Effector CD4-positive, alpha-beta T cell (primary cell): Measurements from ENCODE around the gene TRIO.
"Not testable (repeated sequence)": the region's sequence is repeated elsewhere in the genome, so short reads cannot be mapped to it uniquely, and the experiment has no call there.

Experiments
- DNase-seq: peaks from one replicate; pipeline ENCODE4 v3.0.0-alpha.2; 2020

Gene TRIO

DNA sequence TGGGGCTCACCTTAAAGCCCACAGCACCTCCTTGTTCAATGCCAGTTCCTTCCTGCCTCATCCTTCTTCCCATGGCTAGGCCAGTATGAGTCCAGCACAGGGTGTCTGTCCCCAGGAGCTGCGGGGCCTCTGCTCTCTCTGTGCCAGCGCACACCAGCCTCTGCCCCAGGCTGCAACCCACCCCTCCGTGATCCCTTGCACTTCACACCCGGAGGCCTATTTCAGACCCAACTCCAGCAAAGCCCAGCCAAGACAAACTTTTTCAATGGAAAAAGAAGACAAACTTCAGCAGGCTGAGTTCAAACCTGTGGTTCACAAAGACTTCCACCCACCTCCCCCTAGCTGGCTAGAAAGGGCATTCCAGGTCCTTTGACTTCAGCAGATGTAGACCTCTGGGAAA, 382.3 kb downstream of the TRIO start:
- no peak for DNase-seq

GRCh38 chr5:14526493-14526892, 383.4 kb downstream of the TRIO start:
- DNase-seq = no peak

GRCh38 chr5:14528115-14528514, 385.0 kb downstream of the TRIO start:
- no peak for DNase-seq

DNA sequence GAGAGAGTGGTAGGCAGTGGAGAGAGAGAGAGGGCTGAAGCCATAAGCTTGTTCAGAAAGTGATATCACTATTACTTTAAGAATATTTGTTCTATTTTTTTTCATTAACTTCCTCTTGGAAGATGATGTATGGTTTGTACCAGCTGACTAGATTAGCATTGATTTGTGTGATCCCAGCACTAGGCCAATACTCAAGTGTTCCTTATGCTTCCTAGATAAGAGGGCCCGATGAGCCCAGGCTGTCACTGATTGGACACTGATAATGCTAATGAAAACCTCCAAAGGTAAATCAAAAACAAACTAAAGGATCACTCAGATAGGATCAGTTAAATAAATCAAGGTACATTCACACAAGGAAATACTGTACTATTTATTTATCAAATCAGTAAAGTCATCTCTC, 385.8 kb downstream of the TRIO start:
- DNase-seq = no peak

GRCh38 chr5:14531668-14532067, 388.5 kb downstream of the TRIO start:
- no peak for DNase-seq

DNA sequence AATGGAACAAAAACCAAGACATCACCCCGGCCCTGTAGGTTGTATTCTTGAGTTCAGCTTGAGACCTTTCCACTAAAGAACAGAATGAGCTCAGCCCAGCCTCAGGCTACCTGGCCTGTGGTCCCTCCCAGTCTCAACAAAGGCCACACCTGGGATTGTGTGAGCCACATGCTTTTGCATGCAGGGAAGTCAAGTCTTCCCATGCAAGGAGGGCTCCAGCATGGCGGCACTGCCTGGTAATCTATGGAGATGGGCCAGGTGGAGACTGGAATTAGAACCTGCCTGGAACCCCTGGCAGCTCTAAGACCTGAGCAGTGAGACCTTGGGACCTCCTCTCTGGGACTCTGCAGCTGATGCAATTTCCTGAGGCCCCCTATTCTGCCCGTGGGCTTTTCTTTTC, 389.0 kb downstream of the TRIO start:
- no peak for DNase-seq

DNA sequence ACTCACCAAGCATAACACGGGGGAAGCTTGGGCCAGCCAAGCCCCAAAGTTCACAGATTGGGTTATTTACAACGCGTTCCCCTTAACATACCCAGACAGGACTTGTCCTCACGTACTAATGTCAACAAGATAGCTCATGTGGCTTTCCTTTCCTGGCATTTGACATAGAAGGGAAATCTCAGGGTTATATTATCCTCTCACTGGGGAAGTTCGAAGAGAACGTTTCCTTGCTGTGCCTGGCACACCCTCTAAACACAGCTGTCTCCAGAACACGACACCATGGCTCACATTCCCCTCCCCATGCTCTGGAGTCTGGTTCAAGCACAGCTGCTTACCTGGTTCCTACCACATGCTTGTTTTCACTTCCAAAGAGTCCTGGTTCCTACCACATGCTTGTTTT, 391.6 kb downstream of the TRIO start:
- DNase-seq = no peak

DNA sequence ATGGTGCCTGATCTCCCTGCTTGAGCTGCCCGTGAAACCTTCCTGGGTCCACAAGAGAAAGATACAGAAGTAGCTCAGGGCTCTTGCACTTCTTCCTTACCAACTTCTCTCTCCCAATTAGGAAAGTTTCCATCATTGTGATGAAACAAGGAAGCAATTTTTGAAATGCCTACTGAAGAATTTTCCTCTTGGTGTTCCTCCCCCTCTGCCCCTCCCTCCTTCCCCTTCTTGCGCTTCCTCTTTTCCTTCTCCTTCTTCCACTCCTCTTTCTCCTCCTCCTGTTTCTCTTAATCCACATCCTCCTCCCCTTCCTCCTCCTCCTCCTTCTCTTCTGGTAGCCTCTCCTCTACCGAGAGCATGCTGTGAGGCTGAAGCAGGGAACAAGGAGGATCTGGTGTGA, 402.2 kb downstream of the TRIO start:
- no peak for DNase-seq

GRCh38 chr5:14545862-14546261, 402.7 kb downstream of the TRIO start:
- no peak for DNase-seq

DNA sequence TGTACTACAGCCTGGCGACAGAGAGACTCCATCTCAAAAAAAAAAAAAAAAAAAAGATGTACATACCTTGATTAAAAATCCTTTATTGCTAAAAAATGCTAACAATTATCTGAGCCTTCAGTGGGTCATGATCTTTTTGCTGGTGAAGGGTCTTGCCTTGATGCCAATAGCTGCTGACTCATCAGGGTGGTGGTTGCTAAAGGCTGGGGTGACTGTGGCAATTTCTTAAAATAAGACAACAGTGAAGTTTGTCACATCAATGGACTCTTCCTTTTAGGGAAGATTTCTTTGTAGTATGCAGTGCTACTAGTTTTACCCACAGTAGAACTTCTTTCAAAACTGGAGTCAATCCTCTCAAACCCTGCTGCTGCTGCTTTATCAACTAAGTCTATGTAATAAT, 404.5 kb downstream of the TRIO start:
- DNase-seq = no peak

DNA sequence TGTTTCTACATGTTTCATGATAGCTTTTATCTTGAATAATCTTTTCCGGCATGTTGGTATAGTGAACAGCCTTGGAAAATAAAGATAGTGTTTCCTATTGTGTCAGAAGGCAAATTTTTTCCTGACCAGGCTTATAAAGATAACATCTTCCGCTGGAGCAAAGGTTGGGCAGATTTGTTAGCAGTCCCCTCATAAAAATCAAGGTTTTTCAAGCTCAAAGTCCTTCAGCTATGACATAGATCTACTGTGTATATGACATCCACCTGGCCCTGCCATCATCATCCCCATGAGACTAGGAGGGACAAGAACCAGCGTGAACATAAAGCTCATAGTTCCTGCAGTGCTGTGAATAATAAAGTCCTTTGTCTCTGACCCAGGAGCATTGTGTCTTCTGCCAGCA, 408.1 kb downstream of the TRIO start:
- DNase-seq = no peak

GRCh38 chr5:14552017-14552416, 408.9 kb downstream of the TRIO start:
- no peak for DNase-seq

DNA sequence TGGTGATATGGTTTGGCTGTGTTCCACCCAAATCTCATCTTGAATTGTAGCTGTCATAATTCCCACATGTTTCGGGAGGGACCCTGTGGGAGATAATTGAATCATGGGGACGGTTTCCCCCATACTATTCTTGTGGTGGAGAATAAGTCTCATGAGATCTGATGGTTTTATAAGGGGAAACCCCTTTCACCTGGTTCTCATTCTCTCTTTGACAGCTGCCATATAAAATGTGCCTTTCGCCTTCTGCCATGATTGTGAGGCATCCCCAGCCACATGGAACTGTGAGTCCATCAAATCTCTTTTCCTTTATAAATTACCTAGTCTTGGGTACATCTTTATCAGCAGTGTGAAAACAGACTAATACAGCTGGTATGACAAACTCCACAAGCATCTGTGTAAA, 411.1 kb downstream of the TRIO start:
- not testable (repeated sequence) for DNase-seq

- no peak for DNase-seq
Measured at GRCh38 chr5:14556015-14556414, 412.9 kb downstream of the TRIO start.

DNA sequence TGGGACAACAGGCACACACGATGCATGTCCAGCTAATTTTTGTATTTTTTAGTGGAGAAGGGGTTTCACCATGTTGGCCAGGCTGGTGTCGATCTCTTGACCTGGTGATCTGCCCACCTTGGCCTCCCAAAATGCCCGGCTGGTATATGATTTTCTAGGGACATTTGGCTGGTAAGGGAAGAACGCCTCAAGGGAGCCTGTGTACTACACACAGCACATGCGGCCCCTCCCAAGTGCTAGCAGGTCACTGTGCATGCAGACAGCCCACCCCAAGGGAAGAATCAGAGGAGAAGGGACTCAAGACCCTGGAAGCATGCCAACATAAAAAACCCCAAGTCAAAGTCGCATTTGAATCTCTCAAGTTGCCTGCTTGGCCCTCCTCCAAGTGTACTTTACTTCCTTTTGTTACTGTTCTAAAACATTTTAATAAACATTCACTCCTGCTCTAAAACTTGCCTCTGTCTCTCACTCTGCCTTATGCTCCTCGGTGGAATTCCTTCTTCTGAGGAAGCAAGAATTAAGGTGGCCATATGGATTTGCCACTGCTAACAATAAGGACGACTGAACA, 414.1 kb downstream of the TRIO start:
- DNase-seq = no peak

DNA sequence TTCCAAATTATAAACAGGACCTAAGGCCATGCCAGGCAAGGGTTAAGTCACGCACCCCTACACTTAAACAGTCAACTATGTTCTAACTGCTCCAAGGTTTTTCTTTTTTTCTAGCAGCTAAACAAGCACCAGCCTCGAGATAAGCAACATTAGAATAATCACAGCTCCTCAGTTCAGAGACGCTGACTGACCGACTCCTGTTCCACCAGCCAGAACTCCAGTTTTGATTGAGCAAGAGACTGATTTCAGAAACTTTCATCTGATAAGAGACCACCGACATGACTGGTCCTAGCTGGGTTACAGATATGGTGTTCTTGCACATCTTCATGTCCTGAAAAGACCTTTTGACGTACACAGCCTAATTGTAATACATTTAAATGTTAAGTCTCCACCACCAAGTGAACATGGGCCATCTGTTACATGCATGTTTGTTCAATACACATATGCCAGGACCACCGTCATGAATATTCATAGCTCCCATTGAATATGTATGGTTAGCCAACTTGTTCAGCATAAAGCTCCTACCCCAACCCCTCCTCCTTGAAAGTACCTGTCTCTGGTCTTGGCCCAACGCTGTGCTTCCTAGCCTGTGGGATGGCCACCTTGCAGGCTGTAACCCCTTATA, 414.8 kb downstream of the TRIO start:
- no peak for DNase-seq
